ENCODE results near the gene C16orf74.

The C16orf74 gene

DNA sequence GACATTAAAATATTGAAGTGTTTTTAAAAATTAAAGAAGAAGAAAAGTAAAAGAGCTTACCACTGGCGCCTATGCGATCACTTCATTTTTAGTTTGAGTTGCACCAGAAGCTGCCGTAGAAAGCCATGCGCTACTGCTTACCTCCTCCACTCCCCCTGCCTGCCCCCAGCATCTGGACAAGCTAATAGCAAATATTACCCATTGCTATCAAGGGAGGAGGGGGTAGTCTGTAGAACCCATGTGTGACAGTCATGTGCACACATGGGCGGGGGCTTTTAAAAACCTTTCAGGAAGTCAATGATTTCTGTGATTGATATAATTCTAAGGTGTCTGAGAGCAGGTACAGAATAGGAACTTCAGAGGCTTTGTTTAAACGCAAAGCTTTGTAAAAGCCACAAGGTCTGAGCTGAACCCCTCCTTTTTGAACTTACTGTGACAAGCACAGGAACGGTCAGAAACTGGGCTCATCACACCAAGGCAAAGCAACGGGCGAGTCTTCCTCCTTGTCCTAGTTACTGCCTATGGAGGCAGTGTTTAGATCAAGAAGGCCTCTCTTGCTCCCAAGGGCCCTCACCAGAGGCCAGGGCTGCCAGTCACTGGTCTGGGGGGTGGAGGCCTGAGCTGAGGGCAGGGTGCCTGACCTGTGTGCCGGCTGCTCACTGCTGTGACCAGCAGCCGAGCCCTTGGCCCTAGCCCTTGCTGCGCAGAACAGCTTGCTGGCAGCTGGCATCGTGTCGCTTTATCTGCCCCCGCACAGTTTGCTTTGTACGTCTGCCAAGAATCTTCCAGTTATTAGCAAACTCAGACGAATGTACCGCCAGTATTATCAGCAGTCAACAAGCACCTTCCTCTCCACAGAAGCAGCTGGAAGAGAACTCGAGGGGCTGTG lies 77.1 kb downstream of the C16orf74 start:
- DNase-seq (ENCODE audit: low spot score), result no peak

DNA sequence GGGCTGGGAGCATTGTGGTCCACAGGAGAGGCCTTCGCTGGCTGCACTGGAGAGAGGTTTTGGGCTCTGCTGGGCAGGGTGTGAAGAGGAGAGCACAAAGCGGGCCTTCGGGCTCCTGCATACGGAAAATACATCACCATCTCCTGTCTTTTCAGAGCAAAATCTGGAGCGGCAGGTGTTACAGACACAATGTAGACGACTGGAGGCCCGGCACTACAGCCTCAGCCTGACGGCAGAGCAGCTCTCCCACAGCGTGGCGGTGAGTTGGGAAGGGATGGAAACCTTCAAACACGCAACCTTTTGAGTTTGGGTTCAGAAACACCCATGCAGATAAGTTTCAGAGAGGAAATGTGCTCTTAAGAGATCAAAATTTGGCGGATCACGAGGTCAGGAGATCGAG lies 80.1 kb downstream of the C16orf74 start:
- DNase-seq (ENCODE audit: low spot score), result no peak

DNA sequence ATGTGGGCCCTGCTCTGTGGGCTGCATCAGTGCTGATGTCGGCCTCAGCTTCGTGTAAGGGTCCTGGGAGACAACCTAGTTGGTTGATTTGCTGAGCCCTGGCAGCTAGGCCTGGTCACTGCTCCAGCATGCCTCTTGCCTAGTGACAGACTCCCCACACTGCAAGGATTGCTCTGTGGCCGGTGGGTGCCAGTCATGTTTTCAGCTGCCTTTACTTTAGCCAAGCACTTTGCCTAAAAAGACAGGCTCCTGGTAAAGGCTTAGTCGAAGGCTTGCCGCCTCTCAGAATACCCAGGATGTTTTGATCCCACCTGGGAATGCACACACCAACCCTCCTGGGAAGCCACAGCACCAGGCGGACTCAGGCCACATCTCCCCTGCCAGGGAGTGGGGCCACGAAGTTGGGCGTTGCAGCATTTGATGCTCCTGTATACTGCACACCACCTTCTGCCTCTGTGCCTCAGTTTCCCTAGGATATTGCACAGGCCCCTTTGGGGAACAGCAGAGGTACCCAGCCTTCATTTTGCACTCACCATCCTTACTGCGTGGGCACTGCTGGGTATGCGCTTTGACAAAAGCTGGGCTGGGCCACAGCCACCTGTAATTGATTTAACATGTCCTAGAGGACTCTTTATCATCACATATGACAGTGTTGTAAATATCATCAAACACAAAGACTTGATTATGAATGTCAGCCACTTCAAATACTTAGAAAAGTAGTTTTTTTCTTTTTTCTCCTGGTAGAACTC lies 82.0 kb downstream of the C16orf74 start:
- no peak for DNase-seq (ENCODE audit: low spot score)

DNA sequence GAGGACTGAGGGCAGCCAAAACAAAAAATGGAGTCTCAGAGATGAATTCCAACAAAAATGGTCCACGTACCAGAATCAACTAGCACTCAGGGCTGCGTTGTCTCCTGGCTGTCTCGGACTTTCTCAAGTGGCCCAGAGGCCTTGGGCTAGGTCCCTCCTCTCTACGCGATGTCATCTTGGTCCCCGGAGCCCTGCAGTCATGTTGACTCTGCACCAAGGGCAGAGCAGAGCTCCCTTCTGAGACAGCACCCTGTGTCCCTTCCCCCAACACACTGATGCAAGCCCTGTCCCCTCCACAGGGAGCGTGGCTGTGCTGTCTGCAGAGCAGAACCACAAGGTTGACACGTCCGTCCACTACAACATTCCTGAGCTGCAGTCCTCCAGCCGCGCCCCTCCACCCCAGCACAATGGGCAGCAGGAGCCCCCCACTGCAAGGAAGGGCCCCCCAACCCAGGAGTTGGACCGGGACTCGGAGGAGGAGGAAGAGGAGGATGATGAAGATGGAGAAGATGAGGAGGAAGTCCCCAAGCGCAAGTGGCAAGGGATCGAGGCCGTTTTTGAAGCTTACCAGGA lies 83.0 kb downstream of the C16orf74 start:
- DNase-seq (ENCODE audit: low spot score), result no peak

DNA sequence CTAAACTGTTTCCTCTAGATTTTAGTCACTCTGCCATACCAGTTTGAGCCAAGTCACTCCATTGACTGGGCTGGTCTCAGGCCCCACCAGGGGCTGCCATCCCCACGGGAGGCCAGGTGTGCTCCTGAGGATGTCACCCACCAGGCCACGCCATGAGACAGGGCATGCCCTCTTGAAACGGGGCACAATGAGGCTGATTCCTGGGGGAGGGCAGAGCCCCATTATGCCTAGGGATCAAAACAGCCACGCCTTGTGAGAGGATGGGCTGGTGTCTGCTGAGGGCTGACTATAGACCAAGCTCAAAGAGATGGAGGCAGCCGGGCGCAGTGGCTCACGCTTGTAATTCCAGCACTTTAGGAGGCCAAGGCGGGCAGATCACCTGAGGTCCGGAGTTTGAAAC lies 83.6 kb downstream of the C16orf74 start:
- no peak for DNase-seq (ENCODE audit: low spot score)

DNA sequence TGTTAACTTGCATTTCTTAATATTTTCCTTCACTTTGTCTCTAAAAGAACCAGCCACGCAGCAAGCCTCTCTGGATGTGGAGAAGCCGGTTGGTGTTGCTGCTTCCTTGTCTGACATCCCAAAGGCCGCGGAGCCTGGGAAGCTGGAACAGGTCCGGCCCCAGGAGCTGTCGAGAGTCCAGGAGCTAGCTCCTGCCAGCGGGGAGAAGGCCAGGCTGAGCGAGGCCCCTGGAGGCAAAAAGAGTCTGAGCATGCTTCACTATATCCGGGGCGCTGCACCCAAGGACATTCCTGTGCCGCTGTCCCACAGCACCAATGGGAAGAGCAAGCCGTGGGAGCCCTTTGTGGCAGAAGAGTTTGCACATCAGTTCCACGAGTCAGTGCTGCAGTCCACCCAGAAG lies 85.0 kb downstream of the C16orf74 start:
- DNase-seq (ENCODE audit: low spot score), result no peak

DNA sequence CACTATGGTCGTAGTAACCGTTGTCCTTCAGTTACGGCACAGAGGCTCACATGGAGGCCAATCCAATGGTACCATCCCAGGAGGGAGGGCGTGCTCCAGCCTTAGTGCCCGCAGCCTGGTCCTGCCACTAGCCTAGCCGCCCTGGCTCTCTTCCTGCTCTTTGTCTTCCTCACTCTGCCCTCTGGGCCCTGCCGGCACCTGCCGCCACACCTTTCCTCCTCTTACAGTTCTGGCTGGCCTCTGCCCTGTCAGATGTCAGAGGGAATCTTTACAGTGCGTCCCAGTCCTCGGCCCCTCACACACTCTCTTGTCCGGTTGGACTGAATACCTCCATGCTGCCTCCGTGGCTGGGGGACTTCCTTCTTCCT lies 85.5 kb downstream of the C16orf74 start:
- no peak for DNase-seq (ENCODE audit: low spot score)

DNA sequence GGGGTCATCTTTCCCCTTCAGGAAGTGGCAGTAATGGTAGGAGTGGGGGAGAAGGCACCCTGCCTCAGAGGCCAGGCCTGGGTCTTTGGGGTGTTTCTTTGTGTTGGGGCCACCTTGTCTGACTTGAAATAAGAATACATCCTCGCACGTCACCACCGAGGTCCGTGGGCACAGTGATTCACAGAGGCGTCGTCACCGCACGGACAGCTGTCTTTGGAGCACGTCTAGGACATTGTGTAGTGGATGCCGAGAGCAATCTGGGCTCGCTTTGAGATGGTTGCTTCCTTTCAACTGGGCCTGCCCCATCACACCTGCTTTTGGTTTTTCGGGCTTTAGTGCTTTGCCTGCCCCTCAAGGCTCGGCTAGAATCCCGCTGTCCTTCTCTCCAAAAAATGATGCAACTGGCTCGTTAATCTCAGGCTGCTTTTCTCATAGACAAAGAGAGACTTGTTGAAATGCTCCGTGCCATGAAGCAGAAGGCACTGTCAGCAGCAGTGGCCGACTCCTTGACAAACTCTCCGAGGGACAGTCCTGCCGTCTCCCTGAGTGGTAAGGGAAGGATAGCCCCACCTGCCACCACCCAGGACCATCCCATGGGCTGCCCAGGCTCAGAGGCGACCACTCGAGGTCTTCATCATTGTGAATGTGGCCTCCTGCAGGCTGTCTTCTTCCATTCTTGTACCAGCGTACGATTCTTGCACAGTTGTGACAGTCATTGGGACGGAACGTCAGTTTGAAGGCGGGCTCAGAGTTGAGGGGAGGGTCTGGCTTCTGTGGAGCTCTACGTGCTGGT lies 86.1 kb downstream of the C16orf74 start:
- no peak for DNase-seq (ENCODE audit: low spot score)

DNA sequence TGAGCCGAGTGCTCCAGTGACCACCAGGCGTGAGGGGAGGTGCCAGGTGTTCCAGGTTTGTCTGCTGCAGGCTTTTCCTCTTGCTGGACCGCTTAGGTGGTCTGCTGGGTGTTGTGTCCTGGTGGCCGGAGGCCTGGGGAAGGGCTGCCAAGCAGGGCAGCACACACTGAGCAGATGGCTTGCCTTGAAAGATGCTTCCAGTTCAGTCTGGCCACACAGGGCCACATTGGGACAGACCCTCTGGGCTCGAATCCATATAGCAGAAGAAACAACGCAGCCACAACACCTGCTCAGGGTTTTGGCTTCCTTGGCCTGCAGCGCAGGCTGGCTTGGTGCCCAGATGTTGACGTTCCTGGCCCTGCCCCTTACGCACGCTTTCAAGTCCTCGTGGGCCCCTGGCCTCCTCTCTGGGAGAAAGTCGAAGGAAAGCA lies 87.0 kb downstream of the C16orf74 start:
- DNase-seq (ENCODE audit: low spot score), result no peak

DNA sequence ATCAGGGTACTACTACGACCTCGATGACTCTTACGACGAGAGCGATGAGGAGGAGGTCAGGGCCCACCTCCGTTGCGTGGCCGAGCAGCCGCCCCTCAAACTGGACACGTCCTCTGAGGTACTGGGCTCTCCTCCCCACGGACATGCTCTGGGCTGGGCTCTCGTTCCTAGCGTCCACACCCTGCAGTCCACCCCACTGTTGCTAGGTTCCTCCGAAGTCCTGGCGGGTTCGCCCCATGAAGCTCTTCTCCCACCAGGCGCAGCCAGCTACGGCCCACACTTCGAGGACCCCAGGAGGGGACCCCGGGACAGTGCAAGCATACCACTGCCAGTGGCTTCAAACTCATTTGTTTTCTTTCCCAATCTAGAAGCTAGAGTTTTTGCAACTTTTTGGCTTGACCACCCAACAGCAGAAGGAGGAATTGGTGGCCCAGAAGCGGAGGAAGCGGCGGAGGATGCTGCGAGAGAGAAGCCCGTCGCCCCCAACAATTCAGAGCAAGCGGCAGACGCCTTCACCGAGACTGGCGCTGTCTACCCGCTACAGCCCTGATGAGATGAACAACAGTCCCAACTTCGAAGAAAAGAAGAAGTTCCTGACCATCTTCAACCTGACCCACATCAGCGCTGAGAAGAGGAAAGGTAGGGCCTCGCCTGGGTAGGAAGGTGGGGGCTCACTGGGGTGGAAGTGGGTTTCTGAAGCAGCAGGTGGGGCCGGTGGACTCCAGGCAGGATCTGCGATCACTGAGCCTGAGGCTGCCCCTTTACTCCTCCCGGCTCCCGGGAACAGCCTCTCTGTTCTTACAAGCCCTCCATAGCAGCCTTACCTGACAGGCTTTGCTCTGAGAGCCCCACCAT lies 87.7 kb downstream of the C16orf74 start:
- no peak for DNase-seq (ENCODE audit: low spot score)

DNA sequence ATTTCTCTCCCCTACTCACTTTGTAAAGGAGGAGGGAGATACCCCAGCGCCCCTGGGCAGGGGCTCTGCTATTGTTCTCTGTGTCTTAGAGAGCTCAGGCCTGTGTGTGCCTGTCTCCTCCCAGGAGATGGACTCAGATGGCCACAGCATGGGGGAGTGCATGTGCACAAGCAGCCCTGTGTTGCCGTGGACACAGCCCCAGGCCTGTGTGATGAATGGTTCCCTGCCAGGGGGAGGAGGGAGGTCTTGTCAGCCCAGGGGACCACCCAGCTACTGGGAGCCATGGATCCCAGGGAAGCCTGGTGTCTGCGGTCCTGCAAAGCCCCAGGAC lies 88.4 kb downstream of the C16orf74 start:
- DNase-seq (ENCODE audit: low spot score), result no peak

DNA sequence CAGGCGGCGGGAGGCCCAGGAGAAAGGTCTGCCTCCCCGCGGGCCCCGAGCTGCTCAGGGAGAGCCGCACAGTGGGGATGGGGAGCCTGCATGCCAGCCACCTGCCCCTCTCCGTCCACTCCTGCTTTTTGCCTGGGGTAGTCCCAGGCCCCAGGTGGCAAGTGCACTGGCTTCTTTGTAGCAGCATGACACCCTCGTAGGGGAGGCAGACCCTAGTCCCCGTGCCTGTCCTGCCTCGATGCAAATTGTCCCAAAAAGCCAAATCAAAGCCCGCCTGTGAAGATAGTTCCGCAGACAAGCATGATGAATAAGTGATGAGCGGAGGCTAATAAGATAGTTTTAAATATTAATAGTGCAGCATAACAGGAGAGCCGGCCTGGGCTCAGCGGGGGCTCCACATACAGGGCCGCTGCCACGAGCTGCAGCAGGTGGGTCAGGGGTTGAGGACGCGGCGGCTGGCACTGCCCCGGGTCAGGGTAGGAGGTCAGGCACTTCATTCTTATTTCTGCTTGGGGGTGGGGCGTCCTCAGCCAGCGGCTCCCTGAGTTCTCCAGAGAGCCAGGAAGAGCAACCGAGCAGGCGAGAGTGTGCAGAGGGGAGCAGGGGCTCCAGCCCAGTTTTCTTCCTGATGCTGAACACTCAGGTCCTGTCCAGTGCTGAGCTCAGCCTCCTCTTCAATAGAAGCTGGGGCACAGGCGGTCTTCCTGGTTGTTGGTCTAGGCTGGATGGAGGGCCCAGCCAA lies 89.0 kb downstream of the C16orf74 start:
- DNase-seq (ENCODE audit: low spot score), result no peak

DNA sequence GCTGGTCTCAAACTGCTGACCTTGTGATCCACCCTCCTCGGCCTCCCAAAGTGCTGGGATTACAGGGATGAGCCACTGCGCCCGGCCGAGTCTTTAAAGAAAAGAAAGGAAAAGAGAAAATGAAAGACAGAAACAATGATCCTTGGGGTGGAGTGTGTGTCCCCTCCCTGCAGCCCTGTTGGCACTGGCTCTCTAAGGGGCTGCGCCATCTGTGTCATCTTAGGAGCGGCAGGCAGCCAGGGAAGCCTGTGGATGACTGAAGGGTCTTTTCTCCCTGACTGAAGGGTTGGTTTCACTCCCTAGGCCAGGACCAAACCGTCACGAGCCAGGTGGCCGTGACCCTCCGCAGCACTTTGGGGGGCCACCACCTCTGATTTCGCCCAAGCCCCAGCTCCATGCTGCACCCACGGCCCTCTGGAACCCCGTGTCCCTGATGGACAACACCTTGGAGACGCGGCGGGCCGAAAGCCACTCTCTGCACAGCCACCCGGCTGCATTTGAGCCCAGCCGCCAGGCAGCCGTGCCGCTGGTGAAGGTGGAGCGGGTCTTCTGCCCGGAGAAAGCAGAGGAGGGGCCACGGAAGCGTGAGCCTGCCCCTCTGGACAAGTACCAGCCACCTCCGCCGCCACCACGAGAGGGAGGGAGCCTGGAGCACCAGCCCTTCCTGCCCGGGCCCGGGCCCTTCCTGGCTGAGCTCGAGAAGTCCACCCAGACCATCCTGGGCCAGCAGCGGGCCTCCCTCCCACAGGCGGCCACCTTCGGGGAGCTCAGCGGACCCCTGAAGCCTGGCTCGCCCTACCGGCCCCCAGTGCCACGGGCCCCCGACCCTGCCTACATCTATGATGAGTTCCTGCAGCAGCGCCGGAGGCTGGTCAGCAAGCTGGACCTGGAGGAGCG lies 89.8 kb downstream of the C16orf74 start:
- no peak for DNase-seq (ENCODE audit: low spot score)

DNA sequence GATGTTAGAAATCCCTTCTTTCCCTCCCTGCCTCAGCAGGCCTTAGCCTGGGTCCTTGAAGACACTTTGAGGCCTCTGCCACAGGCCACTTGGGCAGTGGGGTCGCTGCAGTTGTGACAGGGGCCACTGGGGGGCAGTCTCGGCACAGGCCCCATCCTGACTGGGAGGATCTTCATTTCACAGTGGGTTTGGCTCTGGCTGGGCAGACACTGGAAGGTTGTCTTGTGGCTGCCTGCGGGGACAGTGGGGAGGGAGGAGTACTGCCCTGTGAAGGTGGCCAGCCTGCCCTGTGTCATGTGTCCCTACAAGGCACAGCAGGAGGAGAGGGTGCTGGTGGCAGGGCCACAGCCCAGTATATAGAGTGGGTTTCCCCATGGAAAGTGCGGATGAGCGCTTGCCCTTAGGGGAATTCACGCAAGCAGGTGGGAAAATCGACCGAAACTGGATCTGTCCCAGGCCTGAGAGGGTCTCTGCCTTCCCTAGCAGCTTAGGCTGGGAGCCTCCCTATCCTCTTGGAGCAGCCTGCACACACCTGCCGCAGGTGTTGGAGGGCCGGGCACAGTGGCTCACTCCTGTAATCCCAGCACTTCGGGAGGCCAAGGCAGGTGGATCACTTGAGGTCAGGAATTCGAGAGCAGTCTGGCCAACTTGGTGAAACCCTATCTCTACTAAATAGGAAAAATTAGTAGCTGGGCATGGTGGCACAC lies 90.9 kb downstream of the C16orf74 start:
- DNase-seq (ENCODE audit: low spot score), result peak; percentile 90

DNA sequence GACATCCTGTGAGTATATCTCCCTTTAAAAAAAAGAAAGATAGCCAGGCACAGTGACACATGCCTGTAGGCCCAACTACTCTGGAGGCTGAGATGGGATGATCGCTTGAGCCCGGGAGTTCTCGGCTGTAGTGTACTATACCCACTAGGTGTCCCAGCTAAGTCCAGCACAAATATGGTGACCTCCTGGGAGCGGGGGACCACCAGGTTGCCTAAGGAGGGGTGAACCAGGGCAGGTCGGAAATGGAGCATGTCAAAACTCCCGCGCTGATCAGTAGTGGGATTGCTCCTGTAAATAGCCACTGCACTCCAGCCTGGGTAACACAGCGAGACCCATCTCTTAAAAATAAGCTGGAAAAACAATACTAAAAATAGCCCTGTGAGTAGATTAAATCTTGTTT lies 91.6 kb downstream of the C16orf74 start:
- DNase-seq (ENCODE audit: low spot score), result no peak

DNA sequence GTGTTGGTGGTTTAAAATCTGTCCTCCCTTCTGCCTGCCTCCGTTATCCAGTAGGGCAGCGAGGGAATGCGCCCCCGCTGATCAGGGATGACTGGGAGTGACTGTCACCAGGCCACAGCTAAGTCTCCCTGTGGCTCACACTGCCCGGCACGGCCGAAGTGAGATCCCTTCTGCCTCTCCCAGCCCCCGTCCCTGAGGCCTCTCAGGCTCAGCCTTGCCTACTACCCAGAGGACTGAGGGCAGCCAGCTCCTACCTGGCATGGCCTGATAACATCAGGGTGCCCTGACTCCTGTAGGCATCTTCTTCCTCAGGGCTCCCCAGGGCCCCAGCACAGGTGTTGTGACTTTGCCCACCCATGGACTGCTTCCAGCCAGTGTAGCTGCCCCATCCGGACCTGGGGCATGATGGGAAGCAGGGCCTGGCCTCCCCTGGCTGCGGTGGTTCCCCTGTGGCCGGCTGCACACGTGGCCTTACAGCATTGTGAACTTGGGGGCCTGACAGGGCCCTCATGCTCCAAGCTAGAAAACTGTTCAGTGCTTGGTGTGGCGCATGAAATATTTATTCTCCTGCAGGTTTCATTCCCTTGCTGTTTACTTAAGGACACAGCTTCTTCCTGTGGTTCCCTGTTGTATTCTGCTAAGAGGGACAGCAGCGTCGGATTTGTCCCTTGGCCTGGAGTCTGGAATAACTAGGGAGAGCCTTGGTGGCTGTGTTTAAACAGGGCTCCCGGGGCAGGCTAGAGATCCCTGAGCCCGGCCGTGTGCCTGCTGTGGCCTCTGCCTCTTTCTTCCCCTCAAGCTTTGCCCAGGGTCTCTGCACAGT lies 92.2 kb downstream of the C16orf74 start:
- no peak for DNase-seq (ENCODE audit: low spot score)

DNA sequence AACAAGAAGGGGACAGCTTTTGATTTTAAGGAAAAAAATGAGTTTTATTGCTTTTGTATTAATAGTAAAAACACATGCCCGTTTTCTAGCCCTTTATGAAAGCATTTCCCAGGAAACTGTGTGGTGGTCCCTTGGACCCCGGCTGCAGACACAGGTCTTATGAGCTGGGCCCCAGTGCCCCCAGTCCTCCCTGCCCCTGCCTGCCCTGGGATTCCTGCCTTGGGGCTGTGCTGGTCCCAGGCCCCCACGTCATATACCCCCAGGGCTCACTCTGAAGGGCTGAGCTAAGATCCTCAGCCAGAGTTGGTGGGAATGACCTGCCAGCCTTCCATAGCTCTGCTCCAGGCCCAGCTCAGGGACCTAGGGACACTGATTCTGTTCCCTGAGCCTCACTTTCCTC lies 92.9 kb downstream of the C16orf74 start:
- DNase-seq (ENCODE audit: low spot score), result no peak
